ENCODE results near the gene ZNF124.
"Not testable (repeated sequence)": the region's sequence is repeated elsewhere in the genome, so short reads cannot be mapped to it uniquely, and the experiment has no call there.

Gene ZNF124

DNA sequence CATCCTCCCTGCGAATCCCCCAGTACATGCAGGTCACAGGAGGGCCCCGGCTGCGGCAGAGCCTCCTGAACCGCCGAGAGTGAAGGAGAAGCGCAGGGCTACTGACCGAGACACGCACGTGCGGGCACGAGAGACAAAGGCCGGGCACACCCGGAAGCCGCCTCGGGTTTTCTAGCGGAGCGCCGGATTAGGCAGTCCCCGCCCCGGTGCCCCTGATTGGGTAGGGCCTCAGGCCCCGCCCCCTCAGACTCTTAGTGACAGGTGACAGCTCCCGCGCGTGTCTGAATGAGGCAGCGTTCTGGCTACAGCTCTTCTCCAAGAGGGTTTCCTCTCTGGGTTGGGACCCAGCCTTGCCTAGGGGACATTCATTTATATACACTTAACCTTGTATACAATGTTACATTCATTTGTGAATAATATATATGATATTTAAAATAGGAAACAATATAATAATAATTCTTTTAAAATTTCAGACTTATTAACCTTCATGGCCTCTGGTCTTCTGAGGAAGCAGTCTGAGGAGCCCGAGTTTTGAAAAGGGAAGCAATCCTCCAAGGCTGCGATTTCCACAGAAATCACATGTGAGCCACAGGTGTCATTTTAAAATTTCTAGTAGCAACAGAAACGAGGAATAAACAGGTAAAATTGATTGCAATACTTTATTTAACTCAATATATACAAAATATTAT lies at the start of gene ZNF124:
Gene ZNF124 (minus strand): TSS at position 146 of the 689 bp plus-strand sequence. CDS start 143 bp downstream, at position 3.
- not testable (repeated sequence) for DNase-seq (ENCODE audit: low read depth); H3K4me3 ChIP-seq (ENCODE audit: low read length)

DNA sequence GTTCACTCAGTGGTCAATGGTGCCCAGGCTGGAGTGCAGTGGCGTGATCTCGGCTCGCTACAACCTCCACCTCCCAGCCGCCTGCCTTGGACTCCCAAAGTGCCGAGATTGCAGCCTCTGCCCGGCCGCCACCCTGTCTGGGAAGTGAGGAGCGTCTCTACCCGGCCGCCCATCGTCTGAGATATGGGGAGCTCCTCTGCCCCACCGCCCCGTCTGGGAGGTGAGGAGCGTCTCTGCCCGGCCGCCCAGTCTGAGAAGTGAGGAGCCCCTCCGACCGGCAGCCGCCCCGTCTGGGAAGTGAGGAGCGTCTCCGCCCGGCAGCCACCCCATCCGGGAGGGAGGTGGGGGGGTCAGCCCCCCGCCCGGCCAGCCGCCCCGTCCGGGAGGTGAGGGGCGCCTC lies 48.5 kb upstream of the ZNF124 start:
- DNase-seq (ENCODE audit: low read depth); H3K4me3 ChIP-seq (ENCODE audit: low read length): not testable (repeated sequence)

DNA sequence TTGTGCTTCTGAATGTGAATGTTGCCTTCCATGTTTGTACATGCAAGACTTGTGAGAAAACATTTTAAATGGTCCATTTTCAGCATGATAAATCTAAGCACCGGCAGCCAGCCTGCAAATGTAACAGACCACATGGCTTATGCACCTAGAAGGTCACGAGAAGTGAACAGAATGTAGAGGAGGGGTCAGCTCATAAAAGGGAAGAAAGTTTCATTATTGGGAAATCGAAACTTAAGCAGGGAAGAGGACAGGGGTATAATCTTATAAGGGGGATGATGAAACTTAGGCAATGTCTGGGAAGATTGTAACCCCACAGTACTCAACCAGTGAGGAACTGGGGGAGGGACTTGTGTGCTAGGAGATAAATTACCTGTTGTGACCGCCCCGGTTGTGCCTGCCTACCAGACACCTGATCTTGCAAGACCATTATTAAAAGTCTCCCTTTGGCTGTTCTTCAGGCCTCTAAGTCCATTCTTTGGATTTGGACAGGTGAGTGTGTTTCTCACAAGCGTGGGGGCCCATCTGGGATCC lies 46.4 kb upstream of the ZNF124 start:
- no peak for DNase-seq (ENCODE audit: low read depth)
- H3K4me3 ChIP-seq (ENCODE audit: low read length), result no peak overlapping the region
- TF ChIP-seq, protein P1, sequence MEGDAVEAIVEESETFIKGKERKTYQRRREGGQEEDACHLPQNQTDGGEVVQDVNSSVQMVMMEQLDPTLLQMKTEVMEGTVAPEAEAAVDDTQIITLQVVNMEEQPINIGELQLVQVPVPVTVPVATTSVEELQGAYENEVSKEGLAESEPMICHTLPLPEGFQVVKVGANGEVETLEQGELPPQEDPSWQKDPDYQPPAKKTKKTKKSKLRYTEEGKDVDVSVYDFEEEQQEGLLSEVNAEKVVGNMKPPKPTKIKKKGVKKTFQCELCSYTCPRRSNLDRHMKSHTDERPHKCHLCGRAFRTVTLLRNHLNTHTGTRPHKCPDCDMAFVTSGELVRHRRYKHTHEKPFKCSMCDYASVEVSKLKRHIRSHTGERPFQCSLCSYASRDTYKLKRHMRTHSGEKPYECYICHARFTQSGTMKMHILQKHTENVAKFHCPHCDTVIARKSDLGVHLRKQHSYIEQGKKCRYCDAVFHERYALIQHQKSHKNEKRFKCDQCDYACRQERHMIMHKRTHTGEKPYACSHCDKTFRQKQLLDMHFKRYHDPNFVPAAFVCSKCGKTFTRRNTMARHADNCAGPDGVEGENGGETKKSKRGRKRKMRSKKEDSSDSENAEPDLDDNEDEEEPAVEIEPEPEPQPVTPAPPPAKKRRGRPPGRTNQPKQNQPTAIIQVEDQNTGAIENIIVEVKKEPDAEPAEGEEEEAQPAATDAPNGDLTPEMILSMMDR (IDR thresholded peaks at IDR 0.05; ENCODE audit: insufficient read depth, low read depth, low read length, missing control alignments), result no peak

DNA sequence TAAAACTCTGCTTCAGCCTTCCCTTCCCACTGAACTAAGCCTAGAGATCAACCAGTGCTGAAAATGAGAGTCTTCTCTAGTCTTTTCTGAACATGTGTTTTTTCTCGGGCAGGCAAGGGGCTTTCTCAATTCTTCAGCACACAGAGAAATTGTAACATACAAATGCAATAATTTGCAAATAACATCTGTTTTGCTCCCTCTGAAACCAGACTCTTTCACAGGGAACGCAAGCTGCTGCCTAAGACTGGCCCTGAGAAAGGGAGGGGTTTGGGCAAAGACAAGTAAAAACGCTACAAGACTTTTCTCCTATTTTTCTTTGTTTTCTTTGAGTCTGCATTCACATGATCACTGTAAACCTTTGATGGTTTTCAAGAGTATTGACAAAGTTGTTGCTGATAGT lies 44.4 kb upstream of the ZNF124 start:
- H3K4me3 ChIP-seq (ENCODE audit: low read length), result no peak overlapping the region
- DNase-seq (ENCODE audit: low read depth), result no peak
- TF ChIP-seq, protein P1 (IDR thresholded peaks at IDR 0.05; ENCODE audit: insufficient read depth, low read depth, low read length, missing control alignments), result no peak

DNA sequence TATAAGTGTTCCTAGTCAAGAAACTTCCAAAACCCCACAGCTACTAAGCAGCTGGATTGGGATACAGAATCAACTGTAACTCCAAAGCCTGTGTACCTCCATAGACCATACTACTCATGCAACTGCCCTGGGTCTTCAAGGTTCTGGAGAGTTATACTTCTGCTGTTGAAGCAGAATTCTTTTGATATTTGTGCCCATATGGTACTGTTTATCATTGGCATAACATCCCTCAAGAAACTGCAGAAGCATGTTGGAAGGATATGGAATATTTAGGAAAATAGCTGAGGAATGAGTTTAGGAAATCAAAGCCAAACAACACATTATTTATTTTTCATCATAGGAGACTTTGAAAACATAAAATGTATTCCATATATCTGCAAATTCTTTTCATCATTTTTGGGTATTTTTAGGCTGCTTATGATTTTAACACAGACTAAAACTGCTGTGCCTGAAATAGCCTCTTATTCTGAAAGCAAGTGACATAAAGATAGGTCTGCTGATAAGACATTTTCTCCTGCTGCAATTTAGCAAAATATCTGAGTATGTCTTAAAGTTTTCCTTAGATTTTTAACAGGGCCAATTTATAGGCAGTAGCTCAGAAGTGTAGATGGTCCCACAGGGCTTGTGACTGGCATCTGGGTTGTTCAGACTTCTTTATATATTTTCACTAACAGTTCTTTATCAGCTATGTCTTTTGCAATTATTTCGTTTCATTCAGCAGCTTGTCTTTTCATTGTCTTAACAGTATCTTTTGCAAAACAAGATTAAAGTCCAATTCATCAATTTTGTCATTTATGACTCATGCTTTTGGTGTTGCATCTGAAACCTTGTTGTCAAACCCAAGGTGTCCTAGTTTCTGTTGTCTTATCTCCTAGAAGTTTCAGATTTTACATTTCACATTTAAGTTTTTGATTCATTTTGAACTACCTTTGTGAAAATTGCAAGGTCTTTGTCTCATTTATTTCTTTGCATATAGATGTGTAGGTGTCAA lies 41.1 kb upstream of the ZNF124 start:
- TF ChIP-seq, protein P1 (IDR thresholded peaks at IDR 0.05; ENCODE audit: insufficient read depth, low read depth, low read length, missing control alignments), result no peak
- H3K4me3 ChIP-seq (ENCODE audit: low read length), result no peak overlapping the region
- peak; percentile 9 for DNase-seq (ENCODE audit: low read depth)

DNA sequence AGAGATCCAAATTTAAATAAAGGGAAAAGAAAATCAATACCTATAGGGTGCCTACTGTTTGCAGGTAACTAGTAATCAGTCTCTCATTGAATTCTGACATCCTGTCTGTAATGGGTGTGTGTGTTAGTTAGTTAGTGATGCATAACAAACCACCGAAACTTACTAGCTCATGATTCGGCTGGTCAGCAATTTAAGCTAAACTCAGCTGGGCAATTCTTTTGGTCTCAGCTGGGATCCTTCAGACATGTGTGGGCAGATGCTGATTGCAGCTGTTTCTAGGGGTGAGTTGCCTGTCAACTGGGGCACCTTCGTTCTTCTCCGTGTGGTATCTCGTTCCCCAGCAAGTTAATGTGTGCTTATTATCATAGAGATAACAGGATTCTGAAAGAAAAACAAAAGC lies 40.2 kb upstream of the ZNF124 start:
- H3K4me3 ChIP-seq (ENCODE audit: low read length), result no peak overlapping the region
- peak; percentile 50 for DNase-seq (ENCODE audit: low read depth)
- TF ChIP-seq, protein P1 (IDR thresholded peaks at IDR 0.05; ENCODE audit: insufficient read depth, low read depth, low read length, missing control alignments), result no peak

DNA sequence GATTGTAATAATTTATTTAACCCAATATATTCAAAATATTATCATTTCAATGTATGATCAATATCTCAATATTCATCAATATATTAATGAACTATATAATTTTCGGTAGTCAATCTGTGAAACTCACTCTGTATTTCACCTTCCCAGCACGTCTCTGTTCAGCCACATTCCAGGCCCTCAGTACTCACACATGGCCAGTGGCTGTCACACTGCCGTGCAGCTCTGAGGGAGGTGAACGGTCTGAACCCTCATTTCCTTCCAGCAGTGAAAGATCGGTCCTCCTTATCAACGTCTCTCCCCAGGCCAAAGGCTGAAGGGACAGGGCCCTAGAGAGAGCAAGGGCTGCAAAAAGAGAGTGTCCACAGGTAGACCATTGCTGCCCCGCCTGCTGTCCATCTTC lies 39.5 kb upstream of the ZNF124 start:
- TF ChIP-seq, protein P1 (IDR thresholded peaks at IDR 0.05; ENCODE audit: insufficient read depth, low read depth, low read length, missing control alignments), result no peak
- no peak overlapping the region for H3K4me3 ChIP-seq (ENCODE audit: low read length)
- DNase-seq (ENCODE audit: low read depth), result no peak

Data from epithelial cell of esophagus (primary cell).